Mucosa of rectum (tissue), 2 donors: Measurements from ENCODE around the gene ZCWPW1.
"Not testable (repeated sequence)": the region's sequence is repeated elsewhere in the genome, so short reads cannot be mapped to it uniquely, and the experiment has no call there.

ENCODE experiments used
- H3K27ac ChIP-seq, 2 donors: one replicate each; pipeline ENCODE4 v1.7.0; 2013; ENCODE audit warnings: inconsistent platforms in 2 of 2, low read depth in 2 of 2, low read length in 2 of 2
- H3K27me3 ChIP-seq, 2 donors: one replicate each; pipeline ENCODE4 v1.7.0; 2013; ENCODE audit warnings: low read length in 2 of 2; ENCODE audit not compliant: control insufficient read depth in 2 of 2, insufficient read depth in 2 of 2
- H3K36me3 ChIP-seq, 2 donors: one replicate each; pipeline ENCODE4 v1.7.0; 2013; ENCODE audit warnings: low read length in 2 of 2; ENCODE audit not compliant: control insufficient read depth in 2 of 2, insufficient read depth in 2 of 2
- H3K4me1 ChIP-seq, 2 donors: one replicate each; pipeline ENCODE4 v1.7.0; 2013; ENCODE audit warnings: low read length in 2 of 2, mild to moderate bottlenecking in 1 of 2; ENCODE audit not compliant: control insufficient read depth in 2 of 2, insufficient read depth in 2 of 2
- H3K4me3 ChIP-seq, 2 donors: one replicate each; pipeline ENCODE4 v1.7.0; 2013; ENCODE audit warnings: low read length in 2 of 2
- H3K9ac ChIP-seq, 2 donors: one replicate each; pipeline ENCODE4 v1.7.0; 2013; ENCODE audit warnings: low read length in 2 of 2, low read depth in 1 of 2, mild to moderate bottlenecking in 1 of 2
- H3K9me3 ChIP-seq, 2 donors: one replicate each; pipeline ENCODE4 v1.7.0; 2013; ENCODE audit warnings: low read length in 2 of 2; ENCODE audit not compliant: control insufficient read depth in 2 of 2
- donor health status: healthy.
- donor health status: Normal muscosa, but diverticular disease.

ZCWPW1 gene

DNA sequence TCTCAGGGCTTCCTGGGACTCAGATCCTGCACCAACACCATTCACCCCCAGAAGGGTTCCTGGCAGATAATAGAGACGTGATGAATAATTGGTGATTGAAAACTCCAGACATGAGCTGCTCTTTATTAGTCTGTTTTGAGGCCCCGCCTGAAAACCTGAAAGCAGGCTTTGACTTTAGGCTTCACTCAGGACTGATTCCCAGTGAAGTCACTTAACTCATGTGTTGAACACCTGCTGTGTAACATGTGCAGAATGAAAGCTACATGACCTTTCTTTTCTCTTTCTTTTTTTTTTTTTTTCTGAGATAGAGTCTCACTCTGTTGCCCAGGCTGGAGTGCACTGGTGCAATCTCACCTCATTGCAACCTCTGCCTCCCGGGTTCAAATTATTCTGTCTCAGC lies 26.7 kb upstream of the ZCWPW1 start:
- Histone ChIP-seq H3K4me1 (peaks cover 3 to 4% of the 10 kb centered on the region in 2 donors), H3K27ac (no peak overlapping the region), H3K4me3 (no peak overlapping the region)

DNA sequence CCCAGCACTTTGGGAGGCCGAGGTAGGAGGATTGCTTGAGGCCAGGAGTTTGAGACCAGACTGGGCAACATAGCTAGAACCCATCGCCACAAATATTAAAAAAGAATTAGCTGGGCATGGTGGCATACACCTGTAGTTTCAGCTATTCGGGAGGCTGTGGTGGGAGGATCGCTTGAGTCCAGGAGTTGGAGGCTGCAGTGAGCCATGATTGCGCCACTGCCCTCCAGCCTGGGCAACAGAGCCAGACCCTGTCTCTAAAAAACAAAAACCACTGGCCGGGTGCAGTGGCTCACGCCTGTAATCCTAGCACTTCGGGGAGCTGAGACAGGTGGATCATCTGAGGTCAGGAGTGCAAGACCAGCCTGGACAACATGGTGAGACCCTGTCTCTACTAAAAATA lies 25.4 kb upstream of the ZCWPW1 start:
- not testable (repeated sequence) for H3K9me3 ChIP-seq, H3K4me1 ChIP-seq, H3K27me3 ChIP-seq

More for the DNA sequence above, 26.7 kb upstream of the ZCWPW1 start:
- H3K27me3 ChIP-seq: no peaks in the 10 kb centered on the region
- H3K9ac ChIP-seq: no peak overlapping the region
- peaks cover 0 to 3% of the 10 kb centered on the region in 2 donors for H3K36me3 ChIP-seq
- H3K9me3 ChIP-seq: no peaks in the 10 kb centered on the region

DNA sequence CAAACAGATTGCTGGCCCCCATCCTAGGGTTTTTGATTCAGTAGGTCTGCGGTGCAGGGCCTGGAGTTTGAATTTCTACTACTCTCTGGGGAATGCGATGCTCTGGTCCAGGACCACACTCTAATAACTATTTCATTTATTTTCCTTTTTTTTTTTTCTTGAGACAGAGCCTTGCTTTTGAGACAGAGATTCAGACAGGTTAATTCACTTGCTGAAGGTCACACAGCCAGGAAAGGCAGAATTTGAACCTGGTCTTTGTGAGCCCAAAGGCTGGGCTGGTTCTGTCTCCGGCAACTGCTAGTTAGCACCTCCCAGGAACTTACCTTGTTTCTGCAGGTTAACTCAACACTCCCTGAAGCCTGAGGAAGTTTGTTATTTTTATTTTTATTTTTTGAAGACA lies 24.0 kb upstream of the ZCWPW1 start:
- Histone ChIP-seq H3K9me3 (no peaks in the 10 kb centered on the region), H3K4me3 (no peak overlapping the region), H3K36me3 (no peaks in the 10 kb centered on the region), H3K4me1 (peaks cover 5% of the 10 kb centered on the region in 2 donors), H3K27me3 (no peaks in the 10 kb centered on the region), H3K27ac (no peak overlapping the region), H3K9ac (no peak overlapping the region)

More for the DNA sequence above, 25.4 kb upstream of the ZCWPW1 start:
- H3K27ac ChIP-seq, H3K4me3 ChIP-seq, H3K9ac ChIP-seq, H3K36me3 ChIP-seq: not testable (repeated sequence)

DNA sequence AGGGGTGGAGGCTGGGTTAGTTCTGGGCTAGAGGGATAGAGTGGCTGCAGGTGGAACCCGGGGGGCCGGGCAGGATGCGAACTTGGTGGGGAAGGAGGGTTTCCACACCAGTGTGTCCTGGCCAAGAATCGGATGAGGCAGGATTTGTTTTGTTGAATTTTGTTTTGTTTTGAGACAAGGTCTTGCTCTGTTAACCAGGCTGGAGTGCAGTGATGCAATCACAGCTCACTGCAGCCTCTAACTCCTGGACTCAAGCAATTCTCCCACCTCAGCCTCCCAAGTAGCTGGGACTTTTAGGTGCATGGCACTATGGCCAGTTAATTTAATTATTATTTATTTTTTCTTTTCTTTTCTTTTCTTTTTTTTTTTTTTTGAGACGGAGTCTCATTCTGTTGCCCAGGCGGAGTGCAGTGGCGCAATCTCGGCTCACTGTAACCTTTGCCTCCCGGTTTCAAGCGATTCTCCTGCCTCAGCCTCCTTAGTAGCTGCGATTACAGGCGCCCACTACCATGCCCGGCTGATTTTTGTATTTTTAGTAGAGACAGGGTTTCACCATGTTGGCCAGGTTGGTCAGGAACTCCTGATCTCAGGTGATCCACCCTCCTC lies 20.8 kb upstream of the ZCWPW1 start:
- Histone ChIP-seq H3K27ac (no peak overlapping the region), H3K9me3 (no peaks in the 10 kb centered on the region), H3K36me3 (no peaks in the 10 kb centered on the region), H3K4me1 (peaks cover 9 to 11% of the 10 kb centered on the region in 2 donors), H3K27me3 (no peaks in the 10 kb centered on the region), H3K4me3 (no peak overlapping the region), H3K9ac (no peak overlapping the region)

DNA sequence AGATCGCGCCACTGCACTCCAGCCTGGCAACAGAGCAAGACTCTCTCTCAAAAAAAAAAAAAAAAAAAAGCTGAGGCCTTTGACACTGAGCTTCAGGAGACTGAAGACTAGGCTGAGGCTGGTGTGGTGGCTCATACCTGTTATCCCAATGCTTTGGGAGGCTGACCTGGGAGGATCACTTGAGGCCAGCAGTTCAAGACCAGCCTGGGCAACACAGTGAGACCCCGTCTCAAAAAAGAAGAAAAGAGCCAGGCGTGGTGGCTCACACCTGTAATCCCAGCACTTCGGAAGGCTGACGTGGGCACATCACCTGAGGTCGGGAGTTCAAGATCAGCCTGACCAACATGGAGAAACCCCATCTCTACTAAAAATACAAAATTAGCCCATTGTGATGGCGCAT lies 18.9 kb upstream of the ZCWPW1 start:
- H3K36me3 ChIP-seq, H3K27ac ChIP-seq, H3K27me3 ChIP-seq, H3K9ac ChIP-seq, H3K4me3 ChIP-seq, H3K9me3 ChIP-seq: not testable (repeated sequence)
- H3K4me1 ChIP-seq: peaks cover 11% of the 10 kb centered on the region in 2 donors

DNA sequence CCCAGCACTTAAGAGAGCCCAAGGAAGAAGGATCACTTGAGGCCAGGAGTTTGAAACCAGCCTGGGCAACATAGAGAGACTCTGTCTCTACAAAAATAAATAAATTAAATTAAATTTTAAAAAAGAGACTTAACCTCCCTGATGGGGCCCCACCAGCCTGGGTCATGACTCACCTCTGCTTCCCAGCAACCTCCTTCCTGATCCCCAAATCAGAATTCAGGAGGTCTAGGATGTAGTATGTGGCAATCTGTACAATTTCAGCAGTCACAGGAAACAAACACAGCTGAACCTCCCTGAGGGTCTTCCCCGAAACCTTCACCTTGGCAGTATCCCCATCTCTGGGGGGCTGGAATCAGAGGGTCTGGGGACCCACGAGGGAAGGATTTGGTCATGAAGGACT lies 17.5 kb upstream of the ZCWPW1 start:
- no peak overlapping the region for H3K27ac ChIP-seq
- H3K4me1 ChIP-seq: peaks cover 11% of the 10 kb centered on the region in 2 donors
- H3K27me3 ChIP-seq: no peaks in the 10 kb centered on the region
- no peak overlapping the region for H3K9ac ChIP-seq
- H3K4me3 ChIP-seq: no peak overlapping the region
- no peaks in the 10 kb centered on the region for H3K36me3 ChIP-seq
- no peaks in the 10 kb centered on the region for H3K9me3 ChIP-seq

DNA sequence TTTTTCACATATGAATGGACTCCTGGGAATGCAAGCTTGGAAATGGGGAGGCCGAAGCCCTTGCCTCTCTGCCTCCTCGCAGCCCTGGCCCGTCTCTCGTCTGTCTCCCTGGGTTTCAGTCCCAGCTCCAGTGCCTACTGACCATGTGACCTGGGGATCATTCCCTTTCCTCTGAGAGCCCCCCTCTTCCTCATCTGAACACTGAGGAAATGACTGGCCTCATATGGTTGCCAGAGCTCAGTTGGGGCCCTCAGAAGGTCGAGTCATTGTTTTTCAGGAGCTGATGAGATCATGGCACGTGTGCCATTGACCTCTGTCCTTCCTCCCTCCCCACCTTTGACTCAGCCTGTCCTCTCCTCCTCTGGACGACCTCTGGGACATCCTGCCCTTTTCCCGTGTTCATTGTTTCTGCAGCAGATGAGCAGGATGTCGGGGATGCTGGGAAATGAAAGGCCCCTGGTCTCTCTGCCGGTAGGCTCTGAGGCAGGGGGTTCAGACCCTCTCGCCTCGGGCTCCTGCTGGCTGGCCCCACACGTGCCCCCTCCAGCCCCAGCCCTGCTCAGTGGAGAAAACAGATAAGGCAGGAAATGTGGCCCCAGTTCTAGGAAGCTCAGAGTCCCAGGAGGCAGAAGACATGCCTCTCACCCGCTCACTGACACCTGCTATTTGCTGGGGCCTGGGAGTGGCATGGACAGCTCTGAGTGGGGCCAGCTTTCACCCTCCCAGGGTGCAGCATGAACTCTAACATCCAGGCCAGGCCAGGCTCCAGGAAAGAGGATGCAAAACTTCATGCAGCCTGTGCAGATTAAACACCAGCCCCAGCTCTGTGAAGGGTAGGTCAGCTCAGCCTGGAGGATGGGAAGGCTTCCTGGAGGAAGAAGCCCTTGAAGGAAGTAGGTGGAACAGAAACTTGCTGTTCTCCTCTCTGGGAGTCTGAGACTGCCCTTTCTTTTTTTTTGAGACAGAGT lies 16.1 kb upstream of the ZCWPW1 start:
- Histone ChIP-seq H3K9ac (no peak overlapping the region), H3K36me3 (no peaks in the 10 kb centered on the region), H3K9me3 (no peaks in the 10 kb centered on the region), H3K4me1 (peaks cover 5 to 6% of the 10 kb centered on the region in 2 donors), H3K27me3 (no peaks in the 10 kb centered on the region), H3K4me3 (no peak overlapping the region), H3K27ac (peak overlapping the region; percentile 44 to 56)

DNA sequence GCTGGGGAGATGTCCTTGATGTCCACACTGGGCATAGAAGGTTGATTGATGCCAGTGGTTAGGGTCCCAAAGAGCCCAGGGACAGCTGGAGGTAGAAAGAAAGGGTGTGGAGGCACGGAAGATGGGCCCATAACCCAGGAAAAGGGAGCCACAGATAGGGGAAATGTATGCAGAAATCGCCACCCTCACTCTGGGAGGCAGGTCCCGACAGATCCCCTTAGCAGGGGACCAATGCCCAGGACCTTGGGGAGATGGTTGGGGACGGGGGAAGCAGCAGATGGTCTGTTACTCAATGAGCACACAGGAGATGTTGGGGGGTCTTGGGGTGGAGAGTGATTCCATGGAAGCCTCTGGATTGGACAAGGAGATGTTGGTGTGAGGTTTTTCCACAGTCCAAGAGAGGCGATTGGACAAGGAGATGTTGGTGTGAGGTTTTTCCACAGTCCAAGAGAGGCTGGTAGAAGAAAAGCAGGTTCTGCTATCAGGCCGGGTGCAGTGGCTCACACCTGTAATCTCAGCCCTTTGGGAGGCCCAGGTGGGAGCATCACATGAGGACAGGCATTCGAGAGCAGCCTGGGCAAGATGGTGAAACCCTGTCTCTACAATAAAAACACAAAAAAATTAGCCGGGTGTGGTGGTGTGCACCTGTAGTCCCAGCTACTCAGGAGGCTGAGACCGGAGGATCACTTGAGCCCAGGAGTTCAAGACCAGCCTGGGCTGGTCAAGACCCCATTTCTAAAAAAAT lies 14.8 kb upstream of the ZCWPW1 start:
- no peak overlapping the region for H3K27ac ChIP-seq

DNA sequence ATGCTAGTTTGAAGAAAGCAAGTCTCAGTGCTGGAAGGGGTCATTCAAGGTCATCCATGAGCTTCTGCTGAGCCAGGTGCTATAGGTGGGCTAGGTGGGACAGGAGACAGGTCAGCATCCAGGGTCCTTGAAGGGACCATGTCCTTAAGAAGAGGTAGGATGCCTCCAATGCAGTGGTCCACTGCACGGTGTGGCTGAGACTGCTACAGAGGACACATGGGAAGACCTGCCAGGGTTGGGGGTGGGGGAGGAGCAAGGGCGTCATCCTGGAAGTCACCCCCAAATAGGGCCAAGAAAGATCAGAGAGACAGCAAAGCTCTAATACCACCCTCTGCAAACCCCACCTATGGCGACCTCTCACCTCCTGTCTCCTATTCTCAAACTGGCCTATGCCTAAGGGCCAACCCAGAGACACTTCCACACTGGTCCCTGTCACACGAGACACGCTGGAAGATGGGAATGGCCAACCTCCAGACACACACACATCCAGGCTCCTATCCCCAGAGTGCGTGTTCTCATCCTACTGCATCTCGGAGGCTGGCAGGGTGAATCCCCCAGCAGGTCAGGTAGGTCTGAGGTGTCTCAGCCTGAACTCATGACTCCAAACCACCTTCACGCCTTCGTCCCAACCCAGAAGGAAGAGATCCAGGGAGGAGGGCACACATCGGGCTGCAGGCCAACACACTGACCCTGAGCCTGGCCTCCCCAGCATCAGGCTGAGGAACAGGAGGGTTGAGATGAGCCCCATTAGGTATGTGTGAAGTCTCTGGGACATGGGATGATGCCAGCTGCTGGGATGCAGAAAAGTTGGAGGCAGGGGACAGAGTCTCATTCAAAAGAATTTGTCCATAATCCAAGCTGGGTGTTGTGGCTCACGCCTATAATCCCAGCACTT lies 13.4 kb upstream of the ZCWPW1 start:
- Histone ChIP-seq H3K4me3 (no peak overlapping the region), H3K9me3 (no peaks in the 10 kb centered on the region), H3K27me3 (no peaks in the 10 kb centered on the region)

More for the DNA sequence above, 14.8 kb upstream of the ZCWPW1 start:
- Histone ChIP-seq H3K27me3 (no peaks in the 10 kb centered on the region), H3K4me1 (peaks cover 5 to 6% of the 10 kb centered on the region in 2 donors), H3K9me3 (no peaks in the 10 kb centered on the region), H3K9ac (no peak overlapping the region), H3K36me3 (no peaks in the 10 kb centered on the region), H3K4me3 (no peak overlapping the region)

More for the DNA sequence above, 13.4 kb upstream of the ZCWPW1 start:
- no peak overlapping the region for H3K9ac ChIP-seq
- peaks cover 5 to 6% of the 10 kb centered on the region in 2 donors for H3K4me1 ChIP-seq
- no peak overlapping the region for H3K27ac ChIP-seq
- no peaks in the 10 kb centered on the region for H3K36me3 ChIP-seq
